Heart right ventricle (tissue), 16 donors: ENCODE results near the gene VPS8. TPM values are rescaled to one million over a fixed set of nuclear protein-coding genes. Genes with fewer than 3 reads are reported as not detected.
A peak's percentile ranks its signal among the peaks of the same experiment; 100 is the strongest.

Experiments
- ATAC-seq, 8 donors: fragments of 200-7000 bp; cut with Tn5 transposase; one replicate each; pipeline ENCODE4 v1.9.1; 2020; ENCODE audit warnings: mild to moderate bottlenecking in 8 of 8, moderate library complexity in 8 of 8, moderate number of reproducible peaks in 1 of 8
- DNase-seq, 2 donors: peaks; one replicate each; pipeline ENCODE4 v3.0.0-alpha.2; 2020
- H3K27ac ChIP-seq, 10 donors: fragments of 200-600 bp; sonication (generic) in 2 of 10; one replicate each; pipeline versions ENCODE4 v1.5.0 to v1.8.0; 2020 to 2022; ENCODE audit warnings: mild to moderate bottlenecking in 3 of 10
- H3K27me3 ChIP-seq, 7 donors: fragments of 200-600 bp; one replicate each; pipeline ENCODE4 v1.8.0; 2021 to 2022; ENCODE audit warnings: mild to moderate bottlenecking in 2 of 7
- H3K36me3 ChIP-seq, 9 donors: fragments of 200-600 bp; sonication (generic) in 1 of 9; one replicate each; pipeline versions ENCODE4 v1.5.0 to v1.8.0; 2020 to 2022; ENCODE audit warnings: mild to moderate bottlenecking in 2 of 9
- H3K4me1 ChIP-seq, 9 donors: fragments of 200-600 bp; sonication (generic) in 1 of 9; one replicate each; pipeline versions ENCODE4 v1.5.0 to v1.8.0; 2020 to 2022; ENCODE audit warnings: mild to moderate bottlenecking in 4 of 9
- H3K4me3 ChIP-seq, 10 donors: fragments of 200-600 bp; sonication (generic) in 2 of 10; one replicate each; pipeline versions ENCODE4 v1.5.0 to v1.8.0; 2020 to 2022; ENCODE audit warnings: mild to moderate bottlenecking in 7 of 10, moderate library complexity in 2 of 10
- H3K9me3 ChIP-seq, 11 donors: fragments of 200-600 bp in 10 of 11; sonication (generic) in 2 of 11; one replicate each; pipeline versions ENCODE4 v1.5.0 to v1.8.0; 2013 to 2022; ENCODE audit warnings: mild to moderate bottlenecking in 2 of 11, control low read depth in 1 of 11, moderate library complexity in 1 of 11
- CTCF ChIP-seq, 9 donors: fragments of 200-600 bp; sonication (generic) in 2 of 9; IDR thresholded peaks; one replicate each; pipeline versions ENCODE4 v1.5.0 to v1.8.0; 2021 to 2022; ENCODE audit warnings: antibody characterized with exemption in 9 of 9, mild to moderate bottlenecking in 5 of 9, moderate library complexity in 1 of 9
- WGBS, 2 donors: extraction: QIAGEN DNeasy Blood & Tissue Kit; methylation state at CpG; one replicate each; pipeline ENCODE4 v1.1.7; 2013; ENCODE audit warnings: inconsistent platforms in 1 of 2; 5-methylcytosine and 5-hydroxymethylcytosine counted together
- intact Hi-C, 10 donors: fragments of 100-400 bp; cut with DNase I; formaldehyde crosslinking; loops; one replicate each; pipeline versions ENCODE4 v1.11.1 to v1.14.2; 2022
- polyA plus RNA-seq, 2 donors: library from polyadenylated mRNA; stranded (reverse); fragments of 200-250 nt; gene quantifications; one replicate each; pipeline ENCODE4 v1.2.3, GENCODE V29; 2013
- total RNA-seq, 10 donors: library from RNA; stranded (reverse); fragmentation: NEBNext Ultra II Directional in 3 of 10; extraction: Animal tissue kit (Norgen Biotek cat#: 25700) in 3 of 10; gene quantifications; one replicate each; pipeline versions ENCODE4 v1.2.1 to v1.2.4, GENCODE V29; 2021 to 2023
- donor health status: Arrhythmogenic right ventricular cardiomyopathy.
- donor health status: ischemic (EF 13 %, LVEDD 7.1; RV severe dilation, severe dysfunction).
- donor health status: healthy with polysubstance abuse.
- donor health status: DM: no; HTN: yes; CAD: no.
- donor health status: DM: no; HTN: no; CAD: no.
- donor health status: ischemic (EF 25% LVEDD 6.9; RV normal size, moderate dysfunction).
- donor health status: ischemic (EF 25% LVEDD 5.7; RV mildly dilated, moderate dysfunction).
- donor health status: healthy.
- donor health status: DM: yes; HTN: yes; CAD: no.
- donor health status: Ischemic cardiomyopathy.
- donor health status: ischemic (EF 35%, LVEDD 5.7; RV mildly dilated, moderate dysfunction).
- donor health status: nonischemic (EF 11% LVEDD 7.7; RV severe dilation, severe dysfunction).
- donor health status: DM: yes; HTN: yes; CAD: no.
- donor health status: PGD.
- donor health status: ischemic (EF 29% LVEDD 5.4; RV normal size, mild dysfunction).
- donor health status: nonischemic (EF 23%, LVEDD 6.1; RV moderate dilation, normal function).

Gene VPS8
- total and polyA plus RNA-seq, 12 donors, result 11.1 to 123 (median 80.6) TPM

DNA sequence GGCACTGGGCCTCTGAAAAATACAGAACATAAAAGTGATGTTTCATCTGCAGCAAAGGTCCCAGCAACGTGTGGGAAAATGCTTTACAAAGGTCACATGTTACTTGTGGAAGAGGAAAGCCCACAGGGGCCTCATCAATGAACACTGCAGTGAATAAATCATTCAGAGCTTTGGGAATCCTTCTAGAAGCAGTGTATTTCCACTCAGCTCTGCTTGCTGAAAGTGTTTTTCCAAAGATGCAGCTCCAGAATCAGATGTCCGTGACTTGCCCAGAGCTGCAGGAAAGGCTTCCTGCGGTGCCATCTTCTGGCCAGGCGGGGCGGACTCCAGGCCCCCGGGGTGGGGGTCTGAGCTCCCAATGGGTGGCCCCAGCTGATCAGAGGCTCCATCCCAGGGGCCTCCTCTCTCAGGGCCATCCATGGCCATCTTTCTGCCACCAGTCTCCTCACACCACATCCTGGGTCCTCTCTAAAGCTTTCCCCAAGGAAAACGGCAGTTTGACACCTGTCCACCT lies 259.4 kb downstream of the VPS8 start:
- ATAC-seq (no peak), DNase-seq (no peak)
- H3K36me3 ChIP-seq, result no peaks in the 10 kb centered on the region
- no peaks in the 10 kb centered on the region for H3K9me3 ChIP-seq
- H3K4me1 ChIP-seq, result peaks cover 0 to 10% (median 0%) of the 10 kb centered on the region in 9 donors
- intact Hi-C loops, result no loop called here
- 52 to 63% methylated on average over 7 of the region's 7 CpGs for WGBS, 2 donors
- no peak overlapping the region for H3K27ac ChIP-seq
- no peaks in the 10 kb centered on the region for H3K27me3 ChIP-seq
- no peak overlapping the region for H3K4me3 ChIP-seq
- TF ChIP-seq CTCF (IDR thresholded peaks at IDR 0.05), result peak in 3 of 9 donors; percentile 15 to 19 (median 17)

DNA sequence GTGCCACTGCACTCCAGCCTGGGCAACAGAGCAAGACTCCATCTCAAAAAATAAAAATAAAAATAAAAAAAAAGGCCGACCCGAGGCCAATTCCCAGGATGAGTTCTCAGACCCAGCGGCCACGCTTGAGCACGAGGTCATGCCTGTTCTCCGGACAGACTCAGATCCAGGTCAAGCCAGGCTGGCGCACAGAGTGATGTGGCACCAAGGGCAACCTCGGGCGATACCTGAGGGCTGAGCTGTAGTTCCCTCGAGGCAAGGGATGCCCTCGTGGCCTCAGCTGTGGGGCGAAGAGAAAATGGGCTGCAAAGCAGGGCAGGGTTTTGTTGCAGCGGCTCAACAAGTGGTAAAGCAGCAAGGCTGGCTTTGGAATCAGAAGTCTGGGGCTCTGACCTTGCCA lies 263.6 kb downstream of the VPS8 start:
- H3K36me3 ChIP-seq, result peaks cover 0 to 6% (median 0%) of the 10 kb centered on the region in 9 donors
- no peak for TF ChIP-seq CTCF (IDR thresholded peaks at IDR 0.05)
- ATAC-seq (no peak), DNase-seq (no peak)
- H3K27me3 ChIP-seq, result no peaks in the 10 kb centered on the region
- peaks cover 0 to 22% (median 3%) of the 10 kb centered on the region in 9 donors for H3K4me1 ChIP-seq
- intact Hi-C loops, result no loop called here
- H3K4me3 ChIP-seq, result no peak overlapping the region
- WGBS, 2 donors, result 94% methylated on average over 13 of the region's 13 CpGs
- no peaks in the 10 kb centered on the region for H3K9me3 ChIP-seq
- H3K27ac ChIP-seq, result no peak overlapping the region

GRCh38 chr3:185076219-185076618 lies 264.3 kb downstream of the VPS8 start:
- WGBS, 2 donors, result 80 to 91% methylated on average over 8 of the region's 8 CpGs
- Histone ChIP-seq H3K9me3 (no peaks in the 10 kb centered on the region), H3K27me3 (no peaks in the 10 kb centered on the region), H3K4me1 (peaks cover 0 to 17% (median 3%) of the 10 kb centered on the region in 9 donors), H3K27ac (no peak overlapping the region), H3K36me3 (peaks cover 0 to 13% (median 0%) of the 10 kb centered on the region in 9 donors), H3K4me3 (no peak overlapping the region)
- DNase-seq (no peak), ATAC-seq (no peak)
- intact Hi-C loops, result no loop called here
- TF ChIP-seq CTCF (IDR thresholded peaks at IDR 0.05), result no peak

GRCh38 chr3:185079625-185080024 lies 267.7 kb downstream of the VPS8 start:
- Histone ChIP-seq H3K27me3 (no peaks in the 10 kb centered on the region), H3K36me3 (peaks cover 0 to 32% (median 0%) of the 10 kb centered on the region in 9 donors), H3K27ac (peak overlapping the region in 1 of 10 donors; percentile 21), H3K4me3 (no peak overlapping the region), H3K4me1 (peaks cover 0 to 17% (median 3%) of the 10 kb centered on the region in 9 donors), H3K9me3 (no peaks in the 10 kb centered on the region)
- WGBS, 2 donors, result 56 to 74% methylated on average over 1 of the region's 1 CpG
- TF ChIP-seq CTCF (IDR thresholded peaks at IDR 0.05), result no peak
- DNase-seq (no peak), ATAC-seq (no peak)
- intact Hi-C loops, result no loop called here
